CD14-positive monocyte (primary cell): Measurements from ENCODE around the gene SGCG. TPM values are rescaled to one million over a fixed set of nuclear protein-coding genes. Genes with fewer than 3 reads are reported as not detected.

Source experiments
- DNase-seq, 3 donors: peaks; one replicate each; pipeline ENCODE4 v3.0.0-alpha.2; 2011 to 2022
- H2AFZ ChIP-seq: 2 replicates; pipeline ENCODE4 v1.6.0; 2012; ENCODE audit warnings: mild to moderate bottlenecking, low read depth, low read length, inconsistent platforms; ENCODE audit not compliant: insufficient read depth, poor library complexity, severe bottlenecking
- H3K27ac ChIP-seq, 2 donors: 1 replicate in 1 of 2; 2 replicates in 1 of 2; pipeline ENCODE4 v1.5.1; 2012 to 2013; ENCODE audit warnings: low read length in 2 of 2, control low read depth in 1 of 2, inconsistent platforms in 1 of 2, low read depth in 1 of 2, mild to moderate bottlenecking in 1 of 2
- H3K27me3 ChIP-seq, 2 donors: one replicate each; pipeline versions ENCODE4 v1.6.0 to v1.6.1; 2011 to 2013; ENCODE audit warnings: low read length in 2 of 2; ENCODE audit not compliant: control insufficient read depth in 2 of 2, insufficient read depth in 2 of 2
- H3K36me3 ChIP-seq, 2 donors: replicated peaks in 1 of 2; 1 replicate in 1 of 2; 2 replicates in 1 of 2; pipeline versions ENCODE4 v1.5.1 to v1.6.1; 2012 to 2013; ENCODE audit warnings: low read length in 2 of 2, control low read depth in 1 of 2, inconsistent platforms in 1 of 2, mild to moderate bottlenecking in 1 of 2; ENCODE audit not compliant: insufficient read depth in 2 of 2, control insufficient read depth in 1 of 2
- H3K4me1 ChIP-seq, 2 donors: 1 replicate in 1 of 2; 2 replicates in 1 of 2; pipeline versions ENCODE4 v1.5.1 to v1.6.1; 2012 to 2013; ENCODE audit warnings: low read length in 2 of 2, control low read depth in 1 of 2, inconsistent platforms in 1 of 2, mild to moderate bottlenecking in 1 of 2, moderate library complexity in 1 of 2; ENCODE audit not compliant: insufficient read depth in 2 of 2, control insufficient read depth in 1 of 2
- H3K4me2 ChIP-seq: replicated peaks from 2 replicates; pipeline ENCODE3; 2012; ENCODE audit warnings: low read length, moderate library complexity, mild to moderate bottlenecking; ENCODE audit not compliant: poor library complexity, severe bottlenecking; ENCODE audit errors: extremely low read depth
- H3K4me3 ChIP-seq, 3 experiments: fragments of 200-600 bp in 1 of 3; sonication (generic) in 1 of 3; replicated peaks in 1 of 3; 1 replicate in 2 of 3; 2 replicates in 1 of 3; pipeline ENCODE4 v1.5.1; 2011 to 2013; ENCODE audit warnings: low read length in 3 of 3, mild to moderate bottlenecking in 3 of 3, control low read depth in 2 of 3, low read depth in 2 of 3, inconsistent platforms in 1 of 3, moderate library complexity in 1 of 3
- H3K79me2 ChIP-seq: 2 replicates; pipeline ENCODE4 v1.6.0; 2012; ENCODE audit warnings: mild to moderate bottlenecking, control low read depth, inconsistent platforms, low read length, moderate library complexity; ENCODE audit not compliant: insufficient read depth
- H3K9ac ChIP-seq: 2 replicates; pipeline ENCODE4 v1.6.0; 2017; ENCODE audit warnings: low read length, mild to moderate bottlenecking; ENCODE audit not compliant: insufficient read depth, poor library complexity, severe bottlenecking
- H3K9me3 ChIP-seq, 2 donors: replicated peaks in 1 of 2; 1 replicate in 1 of 2; 2 replicates in 1 of 2; pipeline versions ENCODE4 v1.5.1 to v1.6.1; 2012 to 2013; ENCODE audit warnings: low read length in 2 of 2, control low read depth in 1 of 2; ENCODE audit not compliant: control insufficient read depth in 1 of 2, insufficient read depth in 1 of 2
- H4K20me1 ChIP-seq: 2 replicates; pipeline ENCODE4 v1.6.0; 2012; ENCODE audit warnings: mild to moderate bottlenecking, low read length, control low read depth, moderate library complexity; ENCODE audit not compliant: insufficient read depth
- H3K27ac Mint-ChIP-seq, 7 donors: one replicate each; pipeline ENCODE4 v1.8.0; 2020; ENCODE audit warnings: mild to moderate bottlenecking in 7 of 7, mixed read lengths in 7 of 7, moderate library complexity in 6 of 7, inconsistent platforms in 2 of 7
- H3K27me3 Mint-ChIP-seq, 3 donors: one replicate each; pipeline ENCODE4 v1.8.0; 2021 to 2022; ENCODE audit warnings: low read depth in 3 of 3, mild to moderate bottlenecking in 3 of 3, mixed read lengths in 3 of 3, moderate library complexity in 3 of 3, inconsistent platforms in 1 of 3
- H3K36me3 Mint-ChIP-seq, 2 donors: one replicate each; pipeline ENCODE4 v1.8.0; 2020; ENCODE audit warnings: mixed read lengths in 2 of 2, inconsistent platforms in 1 of 2, mild to moderate bottlenecking in 1 of 2
- H3K4me1 Mint-ChIP-seq: one replicate; pipeline ENCODE4 v1.8.0; 2020; ENCODE audit warnings: mild to moderate bottlenecking, mixed read lengths
- H3K4me3 Mint-ChIP-seq, 2 donors: one replicate each; pipeline ENCODE4 v1.8.0; 2020; ENCODE audit warnings: mild to moderate bottlenecking in 2 of 2, mixed read lengths in 2 of 2, moderate library complexity in 1 of 2
- H3K9me3 Mint-ChIP-seq, 7 donors: one replicate each; pipeline ENCODE4 v1.8.0; 2020 to 2022; ENCODE audit warnings: mixed read lengths in 7 of 7, mild to moderate bottlenecking in 6 of 7, moderate library complexity in 6 of 7, inconsistent platforms in 2 of 7
- CTCF ChIP-seq: fragments of 200-600 bp; IDR thresholded peaks from one replicate; pipeline ENCODE4 v1.8.0; 2022; ENCODE audit warnings: antibody characterized with exemption, mild to moderate bottlenecking
- WGBS: methylation state at CpG from one replicate; pipeline ENCODE4 v1.1.5; 2013; ENCODE audit warnings: missing lambda C conversion rate; ENCODE audit not compliant: insufficient coverage; 5-methylcytosine and 5-hydroxymethylcytosine counted together
- intact Hi-C, 2 donors: fragments of 100-400 bp; cut with micrococcal nuclease; formaldehyde crosslinking; loops; one replicate each; pipeline versions ENCODE4 v1.15.0 to v1.15.1; 2023
- polyA plus RNA-seq, 3 donors: library from polyadenylated mRNA; depleted of rRNA in 1 of 3; unstranded in 2 of 3; stranded (reverse) in 1 of 3; fragments of 300-500 nt in 2 of 3; fragments of >200 nt in 1 of 3; fragmentation: Illumina TruSeq in 2 of 3; gene quantifications; 1 replicate in 2 of 3; 2 replicates in 1 of 3; pipeline ENCODE4 v1.2.3, GENCODE V29; 2012 to 2021

SGCG gene
- polyA plus RNA-seq, 3 donors, result not detected

- Mint-ChIP-seq H3K27me3 (peaks cover 0 to 7% (median 2%) of the 10 kb centered on the region in 3 donors), H3K36me3 (no peaks in the 10 kb centered on the region), H3K27ac (no peak overlapping the region), H3K4me3 (no peak overlapping the region), H3K4me1 (no peaks in the 10 kb centered on the region), H3K9me3 (peaks cover 0 to 6% (median 0%) of the 10 kb centered on the region in 7 donors)
- Histone ChIP-seq H3K4me3 (no peak overlapping the region), H3K79me2 (no peaks in the 10 kb centered on the region), H3K27me3 (peaks cover 0 to 2% of the 10 kb centered on the region in 2 donors), H4K20me1 (no peaks in the 10 kb centered on the region), H3K9ac (no peak overlapping the region), H3K27ac (no peak overlapping the region), H2AFZ (no peak overlapping the region), H3K4me2 (no peak overlapping the region), H3K9me3 (no peaks in the 10 kb centered on the region), H3K4me1 (no peaks in the 10 kb centered on the region), H3K36me3 (no peaks in the 10 kb centered on the region)
- intact Hi-C loops, result no loop called here
- WGBS, result 90% methylated on average over 2 of the region's 9 CpGs
- DNase-seq, result no peak
- no peak for TF ChIP-seq CTCF
Measured at GRCh38 chr13:23185542-23185941, 4.8 kb downstream of the SGCG start.

DNA sequence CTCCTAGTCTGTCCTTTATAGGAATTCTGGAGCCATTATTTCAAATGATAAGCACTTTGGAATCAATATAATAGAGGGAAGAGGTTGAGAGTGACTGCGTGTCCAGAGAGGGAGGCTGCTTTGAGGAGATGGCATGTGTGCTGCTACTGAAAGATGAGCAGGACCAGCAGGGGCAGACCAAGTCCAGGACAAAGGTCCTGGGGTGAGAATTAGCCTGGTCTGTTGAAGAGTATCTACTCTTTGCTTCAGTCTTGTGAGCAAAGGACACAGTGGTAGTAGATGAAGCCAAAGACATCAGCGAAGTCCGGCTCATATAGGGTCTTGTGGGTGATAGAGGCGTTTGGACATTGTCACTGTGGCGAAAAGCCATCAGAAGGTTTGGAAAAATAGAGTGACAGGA, 21.1 kb downstream of the SGCG start:
- Histone ChIP-seq H3K9me3 (no peaks in the 10 kb centered on the region), H3K4me2 (no peak overlapping the region), H3K9ac (no peak overlapping the region), H2AFZ (no peak overlapping the region), H3K36me3 (no peaks in the 10 kb centered on the region), H3K27me3 (no peaks in the 10 kb centered on the region), H3K79me2 (no peaks in the 10 kb centered on the region), H3K4me3 (no peak overlapping the region), H4K20me1 (no peaks in the 10 kb centered on the region), H3K4me1 (no peaks in the 10 kb centered on the region), H3K27ac (no peak overlapping the region)
- peaks cover 0 to 5% (median 2%) of the 10 kb centered on the region in 7 donors for H3K9me3 Mint-ChIP-seq
- no peak overlapping the region for H3K4me3 Mint-ChIP-seq
- TF ChIP-seq CTCF, result no peak
- peaks cover 2 to 4% (median 2%) of the 10 kb centered on the region in 3 donors for H3K27me3 Mint-ChIP-seq
- no peaks in the 10 kb centered on the region for H3K4me1 Mint-ChIP-seq
- DNase-seq, result no peak
- H3K36me3 Mint-ChIP-seq, result no peaks in the 10 kb centered on the region
- 80% methylated on average over 5 of the region's 5 CpGs for WGBS
- intact Hi-C loops, result no loop called here
- no peak overlapping the region for H3K27ac Mint-ChIP-seq
